ENCODE measurements around the gene UBE3B. TPM values are rescaled to one million over a fixed set of nuclear protein-coding genes. Genes with fewer than 3 reads are reported as not detected.

The UBE3B gene
- total RNA-seq, 1 donor from 2014 or later: 44.2 TPM

GRCh38 chr12:109560867-109561710 is 83.7 kb downstream of the UBE3B start:
- H3K36me3 Mint-ChIP-seq (ENCODE audit: unreplicated experiment): no peaks in the 10 kb centered on the region
- peaks cover 6% of the 10 kb centered on the region for H3K9me3 Mint-ChIP-seq (ENCODE audit: unreplicated experiment)
- no peak for TF ChIP-seq CTCF (IDR thresholded peaks at IDR 0.05; ENCODE audit: partially characterized antibody, unreplicated experiment)
- peaks cover 8% of the 10 kb centered on the region for H3K27me3 Mint-ChIP-seq (ENCODE audit: unreplicated experiment)
- H3K4me3 Mint-ChIP-seq (ENCODE audit: unreplicated experiment): no peak overlapping the region
- no peak for DNase-seq
- peaks cover 5% of the 10 kb centered on the region for H3K4me1 Mint-ChIP-seq (ENCODE audit: low read depth, unreplicated experiment)
- H3K27ac Mint-ChIP-seq (ENCODE audit: unreplicated experiment): no peak overlapping the region

- TF ChIP-seq CTCF (IDR thresholded peaks at IDR 0.05; ENCODE audit: partially characterized antibody, unreplicated experiment): no peak
- H3K9me3 Mint-ChIP-seq (ENCODE audit: unreplicated experiment): peaks cover 6% of the 10 kb centered on the region
- no peak for DNase-seq
- H3K4me3 Mint-ChIP-seq (ENCODE audit: unreplicated experiment): no peak overlapping the region
- H3K27ac Mint-ChIP-seq (ENCODE audit: unreplicated experiment): no peak overlapping the region
- peaks cover 1% of the 10 kb centered on the region for H3K36me3 Mint-ChIP-seq (ENCODE audit: unreplicated experiment)
- H3K27me3 Mint-ChIP-seq (ENCODE audit: unreplicated experiment): peaks cover 8% of the 10 kb centered on the region
- no peaks in the 10 kb centered on the region for H3K4me1 Mint-ChIP-seq (ENCODE audit: low read depth, unreplicated experiment)
Measured at GRCh38 chr12:109561711-109562030, 84.2 kb downstream of the UBE3B start.

- Mint-ChIP-seq H3K27me3 (ENCODE audit: unreplicated experiment) (peaks cover 8% of the 10 kb centered on the region), H3K9me3 (ENCODE audit: unreplicated experiment) (peaks cover 6% of the 10 kb centered on the region), H3K4me1 (ENCODE audit: low read depth, unreplicated experiment) (no peaks in the 10 kb centered on the region), H3K36me3 (ENCODE audit: unreplicated experiment) (peaks cover 4% of the 10 kb centered on the region), H3K27ac (ENCODE audit: unreplicated experiment) (no peak overlapping the region), H3K4me3 (ENCODE audit: unreplicated experiment) (no peak overlapping the region)
- no peak for DNase-seq
- TF ChIP-seq CTCF (IDR thresholded peaks at IDR 0.05; ENCODE audit: partially characterized antibody, unreplicated experiment): no peak
Measured at GRCh38 chr12:109562871-109563270, 85.4 kb downstream of the UBE3B start.

DNA sequence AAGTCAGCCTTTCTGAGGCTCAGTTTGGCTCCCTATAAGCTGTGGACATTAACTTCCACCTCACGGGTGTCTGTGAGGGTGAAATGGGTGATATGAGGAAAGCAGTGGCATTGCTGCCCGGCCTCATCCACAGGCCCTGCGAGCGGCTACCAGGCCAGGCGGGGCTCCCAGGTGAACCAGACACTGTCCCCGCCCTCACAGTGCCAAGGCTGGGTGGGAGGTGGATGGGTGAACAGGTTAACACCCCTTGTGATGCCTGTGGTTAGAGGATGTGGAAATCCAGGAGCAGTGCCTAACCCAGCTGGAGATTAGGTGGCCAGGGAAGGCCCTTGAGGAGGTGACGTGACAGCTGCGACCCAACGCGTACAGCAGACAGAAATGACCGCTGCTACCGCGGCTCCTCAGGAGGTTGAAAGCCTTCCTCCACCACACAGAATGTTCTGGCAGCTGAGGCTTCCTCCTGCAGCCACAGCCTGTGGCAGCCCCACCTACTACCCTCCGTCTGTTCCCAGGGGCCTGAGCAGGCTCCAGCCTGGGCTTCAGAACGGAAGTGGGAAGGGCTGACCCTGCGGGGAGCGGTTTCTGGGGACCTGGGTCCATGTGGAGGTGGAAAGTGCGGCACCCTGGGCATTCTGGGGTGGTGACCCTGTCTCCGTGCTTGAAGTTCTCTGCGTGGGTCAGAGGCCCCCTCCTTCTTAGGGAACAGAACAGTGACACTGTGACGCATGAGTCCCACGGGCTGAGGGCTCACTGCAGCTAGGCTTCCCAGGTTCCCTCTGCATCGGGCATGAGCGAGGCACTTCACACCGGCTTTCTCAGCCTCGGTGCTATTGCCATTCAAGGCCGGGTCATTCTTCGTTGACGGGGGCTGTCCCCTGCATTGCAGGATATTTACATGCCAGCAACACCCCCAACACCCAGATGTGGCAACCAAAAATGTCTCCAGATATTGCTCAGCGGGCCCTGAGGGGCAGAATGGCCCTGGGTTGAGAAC is 86.2 kb downstream of the UBE3B start:
- no peaks in the 10 kb centered on the region for H3K4me1 Mint-ChIP-seq (ENCODE audit: low read depth, unreplicated experiment)
- no peak overlapping the region for H3K4me3 Mint-ChIP-seq (ENCODE audit: unreplicated experiment)
- H3K27ac Mint-ChIP-seq (ENCODE audit: unreplicated experiment): no peak overlapping the region
- DNase-seq: no peak
- TF ChIP-seq CTCF (IDR thresholded peaks at IDR 0.05; ENCODE audit: partially characterized antibody, unreplicated experiment): no peak
- peaks cover 6% of the 10 kb centered on the region for H3K9me3 Mint-ChIP-seq (ENCODE audit: unreplicated experiment)
- peaks cover 8% of the 10 kb centered on the region for H3K27me3 Mint-ChIP-seq (ENCODE audit: unreplicated experiment)
- peaks cover 4% of the 10 kb centered on the region for H3K36me3 Mint-ChIP-seq (ENCODE audit: unreplicated experiment)

Measured in glutamatergic neuron (in vitro differentiated cells).